ENCODE data around the gene AGR2.
"Not testable (repeated sequence)": the region's sequence is repeated elsewhere in the genome, so short reads cannot be mapped to it uniquely, and the experiment has no call there.

AGR2 gene

GRCh38 chr7:16804674-16805439, at the start of gene AGR2:
Gene AGR2, minus strand, starts transcription at chr7:16804999. Its CDS starts 3,203 bp downstream, at chr7:16801796.
- POLR2A ChIA-PET = no interaction called here
- TF ChIP-seq SUZ12 (IDR thresholded peaks at IDR 0.05) = no peak
- TF ChIP-seq ELF4 (IDR thresholded peaks at IDR 0.05) = no peak
- no peak for TF ChIP-seq FOXM1 (IDR thresholded peaks at IDR 0.05; ENCODE audit: borderline replicate concordance)
- TF ChIP-seq L3MBTL2 (conservative IDR thresholded peaks at IDR 0.05) = no peak
- TF ChIP-seq NFRKB (IDR thresholded peaks at IDR 0.05) = no peak
- TF ChIP-seq LEF1 (IDR thresholded peaks at IDR 0.05; ENCODE audit: borderline replicate concordance) = no peak
- no peak for TF ChIP-seq ARNT (IDR thresholded peaks at IDR 0.05)
- TF ChIP-seq ZNF384 (IDR thresholded peaks at IDR 0.05) = no peak
- DNase-seq (ENCODE audit: extremely low spot score) = no peak
- CTCF ChIA-PET = no interaction called here

- DNase-seq (ENCODE audit: extremely low spot score); POLR2A ChIA-PET; CTCF ChIA-PET: not testable (repeated sequence)
Observed at GRCh38 chr7:16853189-16853588, 48.4 kb upstream of the AGR2 start.

- POLR2A ChIA-PET = no interaction called here
- no peak for DNase-seq (ENCODE audit: extremely low spot score)
- no peak for TF ChIP-seq SUZ12 (IDR thresholded peaks at IDR 0.05)
- no peak for TF ChIP-seq FOXM1 (IDR thresholded peaks at IDR 0.05; ENCODE audit: borderline replicate concordance)
- TF ChIP-seq CTBP1 (IDR thresholded peaks at IDR 0.05; ENCODE audit: borderline replicate concordance) = no peak
- TF ChIP-seq BHLHE40 (IDR thresholded peaks at IDR 0.05; ENCODE audit: borderline replicate concordance) = no peak
- no peak for TF ChIP-seq FOXA1 (IDR thresholded peaks at IDR 0.05)
- no peak for TF ChIP-seq ZNF384 (IDR thresholded peaks at IDR 0.05)
- TF ChIP-seq SP1 (IDR thresholded peaks at IDR 0.05) = no peak
- no peak for TF ChIP-seq PKNOX1 (IDR thresholded peaks at IDR 0.05)
- no peak for TF ChIP-seq NFRKB (IDR thresholded peaks at IDR 0.05)
- TF ChIP-seq TARDBP (IDR thresholded peaks at IDR 0.05) = no peak
- no peak for TF ChIP-seq FOXK2 (IDR thresholded peaks at IDR 0.05)
- CTCF ChIA-PET = no interaction called here
Observed at GRCh38 chr7:16851829-16852228, 47.0 kb upstream of the AGR2 start.

GRCh38 chr7:16850614-16851466, 46.0 kb upstream of the AGR2 start:
- ChIA-PET POLR2A (no interaction called here), CTCF (no interaction called here)
- DNase-seq (ENCODE audit: extremely low spot score) = no peak
- TF ChIP-seq BHLHE40 (IDR thresholded peaks at IDR 0.05; ENCODE audit: borderline replicate concordance) (no peak), CTBP1 (IDR thresholded peaks at IDR 0.05; ENCODE audit: borderline replicate concordance) (no peak), FOXA1 (IDR thresholded peaks at IDR 0.05) (no peak), FOXM1 (IDR thresholded peaks at IDR 0.05; ENCODE audit: borderline replicate concordance) (no peak), TARDBP (IDR thresholded peaks at IDR 0.05) (no peak), ELF4 (IDR thresholded peaks at IDR 0.05) (no peak), FOXK2 (IDR thresholded peaks at IDR 0.05) (no peak), L3MBTL2 (conservative IDR thresholded peaks at IDR 0.05) (no peak), PKNOX1 (IDR thresholded peaks at IDR 0.05) (no peak), HDGF (IDR thresholded peaks at IDR 0.05; ENCODE audit: borderline replicate concordance) (no peak), SP1 (IDR thresholded peaks at IDR 0.05) (no peak), ARNT (IDR thresholded peaks at IDR 0.05) (no peak), ZNF384 (IDR thresholded peaks at IDR 0.05) (no peak), SUZ12 (IDR thresholded peaks at IDR 0.05) (no peak), NFRKB (IDR thresholded peaks at IDR 0.05) (no peak)

- no peak for DNase-seq (ENCODE audit: extremely low spot score)
- POLR2A ChIA-PET = no interaction called here
- TF ChIP-seq NFRKB (IDR thresholded peaks at IDR 0.05) (no peak), ZNF384 (IDR thresholded peaks at IDR 0.05) (no peak), LEF1 (IDR thresholded peaks at IDR 0.05; ENCODE audit: borderline replicate concordance) (no peak), PKNOX1 (IDR thresholded peaks at IDR 0.05) (no peak), SP1 (IDR thresholded peaks at IDR 0.05) (no peak), BHLHE40 (IDR thresholded peaks at IDR 0.05; ENCODE audit: borderline replicate concordance) (no peak)
- CTCF ChIA-PET = interaction anchor here (0.6 kb wide), 1 partner anchor 285 kb away, joined by 4 read pairs; no protein-coding TSS in a partner anchor
Observed at GRCh38 chr7:16849296-16850148, 44.7 kb upstream of the AGR2 start.

GRCh38 chr7:16847381-16847860, 42.6 kb upstream of the AGR2 start:
- CTCF ChIA-PET = no interaction called here
- TF ChIP-seq TARDBP (IDR thresholded peaks at IDR 0.05) (no peak), NFRKB (IDR thresholded peaks at IDR 0.05) (no peak), LEF1 (IDR thresholded peaks at IDR 0.05; ENCODE audit: borderline replicate concordance) (no peak)
- POLR2A ChIA-PET = no interaction called here
- DNase-seq (ENCODE audit: extremely low spot score) = peak; percentile 22

All from HEK293T (cell line).